Subcutaneous adipose tissue (tissue), 4 donors: ENCODE measurements around the gene TDRD12. TPM values are rescaled to one million over a fixed set of nuclear protein-coding genes. Genes with fewer than 3 reads are reported as not detected.

Experiments
- CTCF ChIP-seq: fragments of 450-650 bp; IDR thresholded peaks from one replicate; pipeline ENCODE4 v1.5.1; 2016; ENCODE audit warnings: low read depth, mild to moderate bottlenecking, control low read depth, antibody characterized with exemption, moderate library complexity
- total RNA-seq, 4 donors: library from RNA; depleted of rRNA; stranded (reverse); fragments of >200 nt; gene quantifications; one replicate each; pipeline ENCODE4 v1.1.0, GENCODE V29; 2016

TDRD12 gene
- total RNA-seq, 4 donors from 2014 or later = 1.2 TPM; not detected in 3

DNA sequence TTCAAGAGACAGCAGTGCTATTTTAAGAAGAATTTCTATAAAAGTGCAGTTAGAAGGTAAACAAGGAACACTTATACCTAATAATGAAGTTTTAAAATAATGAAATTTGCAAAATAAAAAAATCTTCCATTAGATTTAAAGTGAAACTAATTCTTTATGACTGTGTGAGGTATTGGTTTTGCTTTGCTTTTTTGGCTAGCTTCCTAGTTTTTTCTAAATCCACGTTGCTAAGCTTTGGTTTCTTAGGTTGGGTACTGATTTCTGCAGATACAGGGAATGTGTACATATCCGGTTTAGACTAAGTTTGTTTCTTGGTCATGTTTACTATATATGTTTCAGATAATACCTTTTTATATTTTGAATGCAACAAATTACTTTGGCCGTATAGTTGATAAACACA, 90.2 kb downstream of the TDRD12 start:
- no peak for TF ChIP-seq CTCF

GRCh38 chr19:32810452-32810851, 90.9 kb downstream of the TDRD12 start:
- TF ChIP-seq CTCF = no peak

GRCh38 chr19:32811151-32811550, 91.6 kb downstream of the TDRD12 start:
- no peak for TF ChIP-seq CTCF

DNA sequence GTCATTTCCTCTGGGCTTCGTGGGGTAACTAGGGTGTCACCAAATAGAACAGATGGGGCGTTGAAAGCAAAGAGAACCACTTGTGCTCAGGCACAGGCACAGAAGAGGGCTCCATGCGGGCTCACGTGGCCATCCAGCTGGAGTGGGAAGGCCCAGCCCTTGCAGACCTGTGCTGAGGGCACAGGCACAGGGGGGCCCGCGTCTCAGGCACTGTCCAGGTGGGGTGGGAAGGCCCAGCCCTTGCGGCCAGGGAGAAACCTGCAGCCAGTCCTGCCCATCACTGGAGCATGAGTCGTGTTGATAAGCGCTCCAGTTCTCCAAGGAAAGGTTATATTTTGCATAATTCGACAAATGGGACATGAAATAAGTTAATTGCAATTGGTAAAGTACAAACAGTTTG, 92.5 kb downstream of the TDRD12 start:
- TF ChIP-seq CTCF = no peak

DNA sequence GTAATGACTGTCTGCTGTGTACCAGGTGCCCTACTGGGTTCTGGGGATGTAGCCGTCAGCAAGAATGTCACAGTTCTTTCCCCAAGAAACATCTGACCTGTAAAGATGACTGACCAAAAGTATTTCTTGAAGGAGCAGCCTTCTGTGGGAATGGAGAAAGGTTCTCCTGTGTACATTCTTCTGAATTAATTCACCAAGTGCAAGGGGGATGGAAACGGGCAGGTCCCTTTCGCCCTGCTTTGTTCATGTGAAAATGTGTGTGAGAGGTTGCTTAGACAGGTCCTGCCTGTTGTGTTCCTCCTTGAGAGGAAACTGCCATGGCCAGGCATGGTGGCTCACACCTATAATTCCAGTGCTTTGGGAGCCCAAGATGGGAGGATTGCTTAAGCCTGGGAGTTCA, 93.0 kb downstream of the TDRD12 start:
- TF ChIP-seq CTCF = no peak

GRCh38 chr19:32813862-32814425, 94.4 kb downstream of the TDRD12 start:
- TF ChIP-seq CTCF = no peak

GRCh38 chr19:32814624-32815023, 95.1 kb downstream of the TDRD12 start:
- no peak for TF ChIP-seq CTCF
